NCI-H526 (cell line): Measurements from ENCODE around the gene FOXP3.

Experiments
- DNase-seq, 2 experiments: peaks; one replicate each; lab custom pipeline; 2025; lab: John Stamatoyannopoulos, UW

Gene FOXP3

DNA sequence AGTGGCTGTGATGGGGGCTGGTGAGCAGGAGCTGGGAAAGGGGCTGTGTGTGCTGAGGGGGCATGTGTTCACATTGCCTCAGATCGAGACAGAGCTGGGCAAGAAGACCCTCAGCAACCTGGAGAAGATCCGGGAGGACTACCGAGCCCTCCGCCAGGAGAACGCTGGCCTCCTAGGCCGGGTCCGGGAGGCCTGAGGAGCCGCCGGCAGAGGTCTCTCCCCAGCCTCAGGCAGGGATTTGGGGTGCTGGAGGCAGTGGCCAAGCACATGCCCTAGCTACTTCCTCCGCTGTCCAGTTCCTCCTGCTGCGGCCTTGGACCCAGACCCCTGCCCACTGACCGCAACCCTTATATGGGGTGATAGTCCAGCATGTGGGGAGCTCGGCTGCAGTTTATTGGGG, 14.4 kb downstream of the FOXP3 start:
- no peak for DNase-seq

- no peak for DNase-seq
Measured at GRCh38 chrX:49249616-49250015, 14.9 kb downstream of the FOXP3 start.

DNA sequence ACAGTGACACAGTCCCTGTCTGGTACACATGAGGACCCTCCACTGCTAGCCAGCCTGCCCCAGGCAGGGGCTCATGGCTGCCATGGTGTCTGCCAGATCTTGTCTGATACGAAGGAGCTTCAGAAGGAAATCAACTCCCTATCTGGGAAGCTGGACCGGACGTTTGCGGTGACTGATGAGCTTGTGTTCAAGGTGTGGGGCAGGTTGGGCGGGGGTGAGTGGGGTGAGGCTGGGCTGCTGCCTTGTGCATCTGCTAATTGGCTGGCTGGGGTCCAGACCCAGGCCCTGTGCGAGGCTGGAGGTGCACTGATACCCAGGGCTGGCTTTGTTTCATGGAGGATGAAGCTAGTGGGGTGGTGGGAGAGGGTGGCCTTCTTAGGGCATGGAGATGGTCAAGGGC, 15.4 kb downstream of the FOXP3 start:
- DNase-seq = no peak

GRCh38 chrX:49247916-49248811, 16.3 kb downstream of the FOXP3 start:
- no peak for DNase-seq

- no peak for DNase-seq
Measured at GRCh38 chrX:49247346-49247745, 17.2 kb downstream of the FOXP3 start.

GRCh38 chrX:49246541-49246940, 18.0 kb downstream of the FOXP3 start:
- no peak for DNase-seq

GRCh38 chrX:49244207-49244606, 20.3 kb downstream of the FOXP3 start:
- no peak for DNase-seq

- DNase-seq = no peak
Measured at GRCh38 chrX:49243166-49243565, 21.3 kb downstream of the FOXP3 start.

GRCh38 chrX:49242545-49243066, 21.9 kb downstream of the FOXP3 start:
- no peak for DNase-seq

- no peak for DNase-seq
Measured at GRCh38 chrX:49238735-49239134, 25.8 kb downstream of the FOXP3 start.

GRCh38 chrX:49237060-49237459, 27.4 kb downstream of the FOXP3 start:
- DNase-seq = no peak

- no peak for DNase-seq
Measured at GRCh38 chrX:49233887-49234555, 30.5 kb downstream of the FOXP3 start.

DNA sequence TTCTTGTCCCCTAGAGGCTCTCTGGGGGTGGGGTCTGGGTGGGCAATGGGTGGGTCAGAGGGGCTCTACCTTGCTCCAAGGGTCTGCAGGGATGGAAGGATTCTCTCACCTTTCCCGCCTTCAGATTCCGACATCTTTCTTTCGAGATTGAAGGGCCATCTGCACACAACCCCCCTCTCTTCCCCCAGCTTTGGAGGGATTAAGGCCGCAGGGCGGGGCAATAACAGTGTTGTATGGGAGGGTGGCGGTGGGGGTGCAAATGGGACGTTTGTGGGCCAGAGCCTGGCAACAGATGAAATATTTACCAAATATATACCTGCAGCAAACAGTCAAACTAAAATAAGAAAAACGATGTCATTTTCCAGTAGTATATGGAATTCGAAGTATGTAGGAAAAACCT, 31.3 kb downstream of the FOXP3 start, which contains the start of gene CACNA1F:
CACNA1F (minus strand) TSS at position 165 of the 400 bp plus-strand sequence; CDS start at position 134, 31 bp downstream.
- DNase-seq = no peak

GRCh38 chrX:49232525-49232924, 32.0 kb downstream of the FOXP3 start:
- DNase-seq = no peak

DNA sequence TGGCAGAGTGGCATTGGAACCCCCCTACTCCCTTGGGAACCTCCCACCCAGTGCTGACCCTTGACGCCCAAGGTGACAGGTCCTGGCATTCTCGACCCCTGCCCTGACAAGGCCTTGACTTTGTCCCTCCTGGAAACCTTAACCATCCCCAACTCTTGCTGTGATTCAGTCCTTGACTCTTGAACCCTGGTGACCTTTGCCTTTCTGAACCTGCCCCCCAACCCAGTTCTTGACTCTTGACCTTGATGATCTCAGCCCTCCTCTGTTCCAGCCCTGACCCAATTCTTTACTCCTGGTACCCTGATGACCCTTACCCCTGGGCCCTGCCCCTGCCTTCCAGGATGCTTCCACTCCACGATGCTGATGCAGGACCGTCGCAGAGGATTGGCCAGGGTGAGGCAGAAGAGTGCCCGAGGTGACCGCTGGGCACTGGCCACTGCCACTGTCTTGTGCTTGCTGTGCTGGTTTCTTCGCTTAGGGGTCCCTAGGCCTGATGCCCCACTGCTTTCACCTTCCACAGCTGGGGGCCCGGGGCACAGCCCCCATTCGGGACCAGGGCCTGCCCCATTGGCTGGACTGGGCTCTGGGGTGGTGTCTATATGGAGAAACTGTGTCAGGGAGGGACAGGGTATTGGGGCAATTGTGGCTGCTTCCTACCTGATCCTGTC, 33.0 kb downstream of the FOXP3 start:
- no peak for DNase-seq

GRCh38 chrX:49230500-49231232, 33.8 kb downstream of the FOXP3 start:
- peak in 1 of 2 experiments; percentile 57 for DNase-seq

GRCh38 chrX:49228185-49228584, 36.3 kb downstream of the FOXP3 start:
- DNase-seq = no peak

- DNase-seq = no peak
Measured at GRCh38 chrX:49227726-49228125, 36.8 kb downstream of the FOXP3 start.

DNA sequence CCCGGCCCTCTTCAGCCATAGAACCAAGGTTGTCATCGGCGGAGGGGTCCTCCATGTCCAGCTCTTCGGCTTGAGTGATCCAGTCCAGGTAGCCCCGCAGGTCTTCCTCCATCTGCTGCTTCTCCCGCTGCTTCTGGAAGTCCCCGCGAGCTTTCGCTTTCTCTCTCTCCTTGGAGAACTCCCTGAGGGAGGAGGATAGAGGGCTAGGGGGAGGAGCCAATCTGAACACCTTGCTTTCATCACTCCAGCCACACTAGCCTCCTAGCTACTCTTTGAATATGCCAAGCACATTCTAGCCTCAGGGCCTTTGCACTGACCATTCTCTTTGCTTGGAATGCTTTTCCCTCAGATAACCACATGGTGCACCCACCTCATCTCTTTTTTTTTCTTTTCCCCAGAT, 37.6 kb downstream of the FOXP3 start:
- DNase-seq = no peak

DNA sequence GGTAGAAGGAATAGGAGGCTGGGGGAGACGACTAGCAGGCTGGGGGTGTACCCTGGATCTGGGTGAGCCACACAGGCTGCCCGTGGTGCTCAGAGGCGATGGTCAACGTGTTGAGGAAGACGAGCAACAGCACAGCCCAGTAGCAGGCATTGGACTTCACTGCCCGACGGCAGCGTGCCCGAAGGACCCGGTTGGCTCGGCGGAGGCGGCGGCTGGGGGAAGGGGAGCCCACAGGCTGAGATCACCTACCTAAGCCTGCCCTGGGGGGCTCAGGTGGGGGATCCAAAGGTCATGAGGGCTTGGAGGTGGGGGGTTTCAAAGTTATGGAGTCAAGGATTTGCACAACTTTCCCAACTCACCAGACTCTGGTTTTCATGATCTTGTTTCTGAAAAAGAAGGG, 38.7 kb downstream of the FOXP3 start:
- no peak for DNase-seq

- DNase-seq = no peak
Measured at GRCh38 chrX:49221868-49222267, 42.6 kb downstream of the FOXP3 start.

DNA sequence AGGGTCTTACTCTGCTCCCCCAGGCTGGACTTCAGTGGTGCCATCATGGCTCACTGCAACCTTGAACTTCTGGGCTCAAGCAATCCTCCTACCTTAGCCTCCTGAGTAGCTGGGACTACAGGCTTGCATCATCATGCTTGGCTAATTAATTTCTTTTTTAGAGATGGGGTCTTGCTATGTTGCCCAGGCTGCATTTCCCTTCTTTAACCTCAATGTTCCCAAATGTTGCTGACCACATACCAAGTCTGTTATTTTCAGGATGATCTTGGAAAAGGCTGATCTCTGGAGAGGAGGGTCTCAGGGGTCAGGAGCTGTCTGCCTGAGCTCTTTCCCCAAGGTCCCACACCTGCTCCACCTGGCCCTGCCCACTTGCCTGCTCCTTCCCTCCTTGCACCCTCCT, 44.4 kb downstream of the FOXP3 start:
- no peak for DNase-seq
